Fibroblast of skin of scalp (primary cell): ENCODE measurements around the gene ZNF438.

ENCODE experiments used
- DNase-seq: peaks from one replicate; pipeline ENCODE4 v3.0.0-alpha.2; 2013

The ZNF438 gene

GRCh38 chr10:30821994-30822692 lies 209.5 kb downstream of the ZNF438 start:
- peak; percentile 38 for DNase-seq

GRCh38 chr10:30821261-30821993 lies 210.2 kb downstream of the ZNF438 start:
- DNase-seq = no peak

GRCh38 chr10:30820261-30820991 lies 211.2 kb downstream of the ZNF438 start:
- peak; percentile 86 for DNase-seq

GRCh38 chr10:30819341-30820181 lies 212.1 kb downstream of the ZNF438 start:
- DNase-seq = peak; percentile 35

GRCh38 chr10:30818854-30819253 lies 212.8 kb downstream of the ZNF438 start:
- no peak for DNase-seq

- no peak for DNase-seq
Measured at GRCh38 chr10:30818010-30818660, 213.5 kb downstream of the ZNF438 start.

GRCh38 chr10:30817541-30817940 lies 214.1 kb downstream of the ZNF438 start:
- DNase-seq = no peak

- DNase-seq = no peak
Measured at GRCh38 chr10:30816820-30817171, 214.9 kb downstream of the ZNF438 start.

GRCh38 chr10:30816159-30816819 lies 215.4 kb downstream of the ZNF438 start:
- no peak for DNase-seq

GRCh38 chr10:30813872-30814481 lies 217.7 kb downstream of the ZNF438 start:
- DNase-seq = peak; percentile 71

GRCh38 chr10:30812018-30812851 lies 219.4 kb downstream of the ZNF438 start:
- peak; percentile 45 for DNase-seq

- no peak for DNase-seq
Measured at GRCh38 chr10:30811276-30812017, 220.2 kb downstream of the ZNF438 start.

- DNase-seq = no peak
Measured at GRCh38 chr10:30810416-30810815, 221.2 kb downstream of the ZNF438 start.

- DNase-seq = no peak
Measured at GRCh38 chr10:30806850-30807249, 224.8 kb downstream of the ZNF438 start.

GRCh38 chr10:30805061-30805460 lies 226.6 kb downstream of the ZNF438 start:
- no peak for DNase-seq

- DNase-seq = no peak
Measured at GRCh38 chr10:30804478-30805055, 227.1 kb downstream of the ZNF438 start.

- DNase-seq = peak; percentile 89
Measured at GRCh38 chr10:30803892-30804322, 227.8 kb downstream of the ZNF438 start.

- no peak for DNase-seq
Measured at GRCh38 chr10:30803058-30803457, 228.6 kb downstream of the ZNF438 start.

GRCh38 chr10:30800368-30800767 lies 231.3 kb downstream of the ZNF438 start:
- no peak for DNase-seq
